GM12878 (cell line): ENCODE measurements around the gene SNAI3. TPM values are rescaled to one million over a fixed set of nuclear protein-coding genes. Genes with fewer than 3 reads are reported as not detected.

Experiments
- BACH1 ChIP-seq: fragments of 450-650 bp; IDR thresholded peaks from 2 replicates; pipeline ENCODE4 v1.6.1; 2017; ENCODE audit warnings: mild to moderate bottlenecking, borderline replicate concordance
- BCL11A ChIP-seq: IDR thresholded peaks from 2 replicates; pipeline ENCODE4 v1.6.1; 2011; ENCODE audit warnings: low read depth, low read length
- BMI1 ChIP-seq: fragments of 450-650 bp; IDR thresholded peaks from 2 replicates; pipeline ENCODE4 v1.6.1; 2016; ENCODE audit warnings: mild to moderate bottlenecking, moderate library complexity, borderline replicate concordance
- CBFB ChIP-seq: IDR thresholded peaks from 2 replicates; pipeline ENCODE4 v1.6.1; 2016; ENCODE audit warnings: antibody characterized with exemption, low read depth
- CREB1 ChIP-seq: IDR thresholded peaks from 2 replicates; pipeline ENCODE4 v1.6.1; 2012; ENCODE audit warnings: low read depth, mild to moderate bottlenecking, inconsistent platforms
- EZH2 ChIP-seq: IDR thresholded peaks from 2 replicates; pipeline ENCODE4 v1.6.1; 2012; ENCODE audit warnings: low read depth, mild to moderate bottlenecking, control low read depth, inconsistent platforms, low read length, borderline replicate concordance; ENCODE audit not compliant: control insufficient read depth
- HDAC2 ChIP-seq: fragments of 200-600 bp; sonication (generic); IDR thresholded peaks from 2 replicates; pipeline ENCODE4 v1.6.1; 2017
- HDGF ChIP-seq: fragments of 450-650 bp; IDR thresholded peaks from 2 replicates; pipeline ENCODE4 v1.6.1; 2016; ENCODE audit warnings: antibody characterized with exemption
- KAT2A ChIP-seq: conservative IDR thresholded peaks from 2 replicates; pipeline ENCODE4 v1.6.1; 2011; ENCODE audit warnings: low read depth, low read length; ENCODE audit not compliant: control insufficient read depth
- KLF5 ChIP-seq: fragments of 450-650 bp; IDR thresholded peaks from 2 replicates; pipeline ENCODE4 v1.6.1; 2014; ENCODE audit warnings: mild to moderate bottlenecking; ENCODE audit not compliant: partially characterized antibody
- LARP7 ChIP-seq: fragments of 450-650 bp; IDR thresholded peaks from 2 replicates; pipeline ENCODE4 v1.6.1; 2017; ENCODE audit warnings: mild to moderate bottlenecking
- NR2C1 ChIP-seq: fragments of 450-650 bp; IDR thresholded peaks from 2 replicates; pipeline ENCODE4 v1.6.1; 2017; ENCODE audit warnings: antibody characterized with exemption, mild to moderate bottlenecking, moderate library complexity
- RBBP5 ChIP-seq: fragments of 200-600 bp; sonication (generic); conservative IDR thresholded peaks from 2 replicates; pipeline ENCODE4 v1.6.1; 2016
- SIX5 ChIP-seq: IDR thresholded peaks from 2 replicates; pipeline ENCODE4 v1.6.1; 2011; ENCODE audit warnings: mild to moderate bottlenecking, low read depth, low read length, moderate library complexity; ENCODE audit not compliant: severe bottlenecking
- SREBF2 ChIP-seq: IDR thresholded peaks from 2 replicates; pipeline ENCODE4 v1.6.1; 2012; ENCODE audit warnings: mild to moderate bottlenecking, low read length
- TCF12 ChIP-seq: IDR thresholded peaks from 2 replicates; pipeline ENCODE4 v1.6.1; 2011; ENCODE audit warnings: low read depth, mild to moderate bottlenecking, low read length
- TCF3 ChIP-seq: IDR thresholded peaks from 2 replicates; pipeline ENCODE4 v1.6.1; 2012; ENCODE audit warnings: low read depth, mild to moderate bottlenecking, low read length, borderline replicate concordance; ENCODE audit not compliant: insufficient read depth
- TCF7 ChIP-seq: IDR thresholded peaks from 2 replicates; pipeline ENCODE4 v1.6.1; 2014; ENCODE audit warnings: antibody characterized with exemption, borderline replicate concordance
- ZNF24 ChIP-seq: fragments of 450-650 bp; IDR thresholded peaks from 2 replicates; pipeline ENCODE4 v1.6.1; 2017; ENCODE audit warnings: antibody characterized with exemption, mild to moderate bottlenecking
- ZNF274 ChIP-seq: IDR thresholded peaks from one replicate; pipeline ENCODE4 v1.8.0; 2011; ENCODE audit not compliant: insufficient read length, insufficient read depth
- ZNF384 ChIP-seq: IDR thresholded peaks from 2 replicates; pipeline ENCODE4 v1.6.1; 2012; ENCODE audit warnings: low read depth, mild to moderate bottlenecking, low read length, improper control_type of control experiment, borderline replicate concordance
- ZZZ3 ChIP-seq: IDR thresholded peaks from 2 replicates; pipeline ENCODE4 v1.6.1; 2011; ENCODE audit warnings: low read depth; ENCODE audit not compliant: control insufficient read depth, insufficient read length
- polyA plus RNA-seq, 11 experiments: library from polyadenylated mRNA; depleted of rRNA in 4 of 11; unstranded in 6 of 11; stranded (reverse) in 5 of 11; fragments of >200 nt; fragmentation: Nextera tagmentation in 4 of 11; fragmentation: Illumina TruSeq in 1 of 11; extraction: Ambion mirVana in 4 of 11; extraction: Trizol in 1 of 11; gene quantifications; 1 replicate in 1 of 11; 2 replicates in 10 of 11; pipeline versions ENCODE4 v1.2.1 to v1.2.3, GENCODE V29; 2011 to 2016; ENCODE audit warnings: inconsistent platforms in 2 of 11, missing spikeins in 2 of 11, low read depth in 1 of 11
- total RNA-seq, 4 experiments: library from RNA; depleted of rRNA in 3 of 4; stranded (reverse); fragments of >200 nt in 3 of 4; fragmentation: Illumina TruSeq in 1 of 4; extraction: Trizol in 1 of 4; gene quantifications; 2 replicates each; pipeline versions ENCODE4 v1.2.1 to v1.2.3, GENCODE V29; 2013 to 2021
- TF ChIP-seq, protein P1 (sequence below): fragments of 450-650 bp; IDR thresholded peaks from 2 replicates; pipeline ENCODE4 v1.6.1; 2017; ENCODE audit warnings: mild to moderate bottlenecking, moderate library complexity
- TF ChIP-seq, protein P2 (sequence below): fragments of 450-650 bp; IDR thresholded peaks from 2 replicates; pipeline ENCODE4 v1.6.1; 2017; ENCODE audit warnings: antibody characterized with exemption, mild to moderate bottlenecking, moderate library complexity

The SNAI3 gene
- total and polyA plus RNA-seq, 10 of the 15 experiments (the other 5 are each of a cell fraction or from before 2014, with no cell fraction given), result 0.21 to 7.4 (median 3.0) TPM

- TF ChIP-seq ZNF384 (no peak), LARP7 (no peak; the same call in 1 of the 2 replicates), NR2C1 (no peak), KAT2A (no peak), CREB1 (no peak), EZH2 (no peak), TCF7 (no peak), ZNF274 (no peak), RBBP5 (no peak), ZZZ3 (no peak), HDAC2 (no peak), SREBF2 (no peak), BMI1 (no peak), TCF12 (0 out of 2 replicates have a peak, but pooled peaks have one; percentile 45), CBFB (no peak; the same call in 1 of the 2 replicates), ZNF24 (no peak), BACH1 (no peak), SIX5 (no peak), KLF5 (no peak), HDGF (0 out of 2 replicates have a peak, but pooled peaks have one; percentile 25), TCF3 (no peak), BCL11A (no peak)
- TF ChIP-seq, protein P1, sequence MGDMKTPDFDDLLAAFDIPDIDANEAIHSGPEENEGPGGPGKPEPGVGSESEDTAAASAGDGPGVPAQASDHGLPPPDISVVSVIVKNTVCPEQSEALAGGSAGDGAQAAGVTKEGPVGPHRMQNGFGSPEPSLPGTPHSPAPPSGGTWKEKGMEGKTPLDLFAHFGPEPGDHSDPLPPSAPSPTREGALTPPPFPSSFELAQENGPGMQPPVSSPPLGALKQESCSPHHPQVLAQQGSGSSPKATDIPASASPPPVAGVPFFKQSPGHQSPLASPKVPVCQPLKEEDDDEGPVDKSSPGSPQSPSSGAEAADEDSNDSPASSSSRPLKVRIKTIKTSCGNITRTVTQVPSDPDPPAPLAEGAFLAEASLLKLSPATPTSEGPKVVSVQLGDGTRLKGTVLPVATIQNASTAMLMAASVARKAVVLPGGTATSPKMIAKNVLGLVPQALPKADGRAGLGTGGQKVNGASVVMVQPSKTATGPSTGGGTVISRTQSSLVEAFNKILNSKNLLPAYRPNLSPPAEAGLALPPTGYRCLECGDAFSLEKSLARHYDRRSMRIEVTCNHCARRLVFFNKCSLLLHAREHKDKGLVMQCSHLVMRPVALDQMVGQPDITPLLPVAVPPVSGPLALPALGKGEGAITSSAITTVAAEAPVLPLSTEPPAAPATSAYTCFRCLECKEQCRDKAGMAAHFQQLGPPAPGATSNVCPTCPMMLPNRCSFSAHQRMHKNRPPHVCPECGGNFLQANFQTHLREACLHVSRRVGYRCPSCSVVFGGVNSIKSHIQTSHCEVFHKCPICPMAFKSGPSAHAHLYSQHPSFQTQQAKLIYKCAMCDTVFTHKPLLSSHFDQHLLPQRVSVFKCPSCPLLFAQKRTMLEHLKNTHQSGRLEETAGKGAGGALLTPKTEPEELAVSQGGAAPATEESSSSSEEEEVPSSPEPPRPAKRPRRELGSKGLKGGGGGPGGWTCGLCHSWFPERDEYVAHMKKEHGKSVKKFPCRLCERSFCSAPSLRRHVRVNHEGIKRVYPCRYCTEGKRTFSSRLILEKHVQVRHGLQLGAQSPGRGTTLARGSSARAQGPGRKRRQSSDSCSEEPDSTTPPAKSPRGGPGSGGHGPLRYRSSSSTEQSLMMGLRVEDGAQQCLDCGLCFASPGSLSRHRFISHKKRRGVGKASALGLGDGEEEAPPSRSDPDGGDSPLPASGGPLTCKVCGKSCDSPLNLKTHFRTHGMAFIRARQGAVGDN, result no peak
- TF ChIP-seq, protein P2, sequence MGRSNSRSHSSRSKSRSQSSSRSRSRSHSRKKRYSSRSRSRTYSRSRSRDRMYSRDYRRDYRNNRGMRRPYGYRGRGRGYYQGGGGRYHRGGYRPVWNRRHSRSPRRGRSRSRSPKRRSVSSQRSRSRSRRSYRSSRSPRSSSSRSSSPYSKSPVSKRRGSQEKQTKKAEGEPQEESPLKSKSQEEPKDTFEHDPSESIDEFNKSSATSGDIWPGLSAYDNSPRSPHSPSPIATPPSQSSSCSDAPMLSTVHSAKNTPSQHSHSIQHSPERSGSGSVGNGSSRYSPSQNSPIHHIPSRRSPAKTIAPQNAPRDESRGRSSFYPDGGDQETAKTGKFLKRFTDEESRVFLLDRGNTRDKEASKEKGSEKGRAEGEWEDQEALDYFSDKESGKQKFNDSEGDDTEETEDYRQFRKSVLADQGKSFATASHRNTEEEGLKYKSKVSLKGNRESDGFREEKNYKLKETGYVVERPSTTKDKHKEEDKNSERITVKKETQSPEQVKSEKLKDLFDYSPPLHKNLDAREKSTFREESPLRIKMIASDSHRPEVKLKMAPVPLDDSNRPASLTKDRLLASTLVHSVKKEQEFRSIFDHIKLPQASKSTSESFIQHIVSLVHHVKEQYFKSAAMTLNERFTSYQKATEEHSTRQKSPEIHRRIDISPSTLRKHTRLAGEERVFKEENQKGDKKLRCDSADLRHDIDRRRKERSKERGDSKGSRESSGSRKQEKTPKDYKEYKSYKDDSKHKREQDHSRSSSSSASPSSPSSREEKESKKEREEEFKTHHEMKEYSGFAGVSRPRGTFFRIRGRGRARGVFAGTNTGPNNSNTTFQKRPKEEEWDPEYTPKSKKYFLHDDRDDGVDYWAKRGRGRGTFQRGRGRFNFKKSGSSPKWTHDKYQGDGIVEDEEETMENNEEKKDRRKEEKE, result no peak
Measured at GRCh38 chr16:88633684-88634140, 52.6 kb downstream of the SNAI3 start (continued).
